Fibroblast of skin of back (primary cell): ENCODE measurements around the gene STAB1.

Experiments used
- DNase-seq: peaks from one replicate; pipeline ENCODE4 v3.0.0-alpha.2; 2013

STAB1 gene

GRCh38 chr3:52506266-52506966, 11.3 kb downstream of the STAB1 start:
- no peak for DNase-seq

GRCh38 chr3:52507359-52507758, 12.2 kb downstream of the STAB1 start:
- peak; percentile 78 for DNase-seq

- DNase-seq = no peak
These were observed 14.7 kb downstream of the STAB1 start for GRCh38 chr3:52509753-52510328.

GRCh38 chr3:52511509-52511908, 16.4 kb downstream of the STAB1 start:
- no peak for DNase-seq

GRCh38 chr3:52512105-52512504, 17.0 kb downstream of the STAB1 start:
- DNase-seq = no peak

GRCh38 chr3:52512727-52513126, 17.6 kb downstream of the STAB1 start:
- DNase-seq = no peak

- DNase-seq = no peak
These were observed 18.1 kb downstream of the STAB1 start for GRCh38 chr3:52513281-52513680.

GRCh38 chr3:52514576-52514975, 19.4 kb downstream of the STAB1 start:
- no peak for DNase-seq

GRCh38 chr3:52515192-52515591, 20.1 kb downstream of the STAB1 start:
- no peak for DNase-seq

- no peak for DNase-seq
These were observed 21.5 kb downstream of the STAB1 start for GRCh38 chr3:52516509-52517195.

GRCh38 chr3:52517796-52518722, 22.9 kb downstream of the STAB1 start:
- no peak for DNase-seq

GRCh38 chr3:52518723-52519444, 23.7 kb downstream of the STAB1 start:
- no peak for DNase-seq

- DNase-seq = no peak
These were observed 24.5 kb downstream of the STAB1 start for GRCh38 chr3:52519445-52520140.

- no peak for DNase-seq
These were observed 25.1 kb downstream of the STAB1 start for GRCh38 chr3:52520141-52520667.

- no peak for DNase-seq
These were observed 25.8 kb downstream of the STAB1 start for GRCh38 chr3:52520716-52521487.

GRCh38 chr3:52521488-52521824, 26.3 kb downstream of the STAB1 start:
- no peak for DNase-seq

- DNase-seq = no peak
These were observed 26.9 kb downstream of the STAB1 start for GRCh38 chr3:52521881-52522650.

- no peak for DNase-seq
These were observed 27.6 kb downstream of the STAB1 start for GRCh38 chr3:52522651-52523251.
